Adrenal gland (tissue), 12 donors: Measurements from ENCODE around the gene PLSCR2. TPM values are rescaled to one million over a fixed set of nuclear protein-coding genes. Genes with fewer than 3 reads are reported as not detected.
"Not testable (repeated sequence)": the region's sequence is repeated elsewhere in the genome, so short reads cannot be mapped to it uniquely, and the experiment has no call there.

ENCODE experiments used
- DNase-seq, 7 donors: peaks; one replicate each; pipeline ENCODE4 v3.0.0-alpha.2; 2019 to 2020
- H3K27ac ChIP-seq, 5 donors: fragments of 200-600 bp; sonication (generic) in 4 of 5; 1 replicate in 3 of 5; 2 replicates in 2 of 5; pipeline versions ENCODE4 v1.5.1 to v1.8.0; 2016 to 2020; ENCODE audit warnings: mild to moderate bottlenecking in 1 of 5
- H3K27me3 ChIP-seq: fragments of 200-600 bp; 2 replicates; pipeline ENCODE4 v1.8.0; 2021
- H3K36me3 ChIP-seq, 2 donors: fragments of 200-600 bp; replicated peaks in 1 of 2; 1 replicate in 1 of 2; 2 replicates in 1 of 2; pipeline versions ENCODE4 v1.5.1 to v1.8.0; 2018 to 2022
- H3K4me1 ChIP-seq, 2 donors: fragments of 200-600 bp; replicated peaks in 1 of 2; 1 replicate in 1 of 2; 2 replicates in 1 of 2; pipeline versions ENCODE4 v1.5.1 to v1.8.0; 2018 to 2021
- H3K4me3 ChIP-seq, 4 donors: fragments of 200-600 bp; sonication (generic) in 3 of 4; one replicate each; pipeline ENCODE4 v1.5.1; 2016 to 2018
- H3K9me3 ChIP-seq, 3 donors: fragments of 200-600 bp; sonication (generic) in 1 of 3; replicated peaks in 1 of 3; 1 replicate in 2 of 3; 2 replicates in 1 of 3; pipeline versions ENCODE4 v1.5.1 to v1.8.0; 2016 to 2021
- CTCF ChIP-seq, 6 experiments: fragments of 450-650 bp in 4 of 6; fragments of 200-600 bp in 2 of 6; sonication (generic) in 1 of 6; IDR thresholded peaks; 1 replicate in 5 of 6; 2 replicates in 1 of 6; pipeline versions ENCODE4 v1.5.1 to v1.8.0; 2016 to 2021; ENCODE audit warnings: antibody characterized with exemption in 6 of 6, mild to moderate bottlenecking in 2 of 6, moderate library complexity in 1 of 6
- POLR2A ChIP-seq, 2 donors: fragments of 450-650 bp; IDR thresholded peaks; one replicate each; pipeline ENCODE4 v1.6.1; 2017; ENCODE audit warnings: antibody characterized with exemption in 2 of 2, mild to moderate bottlenecking in 2 of 2, moderate library complexity in 1 of 2
- WGBS, 4 donors: extraction: QIAGEN DNeasy Blood & Tissue Kit in 2 of 4; methylation state at CpG; one replicate each; pipeline versions ENCODE4 v1.1.5 to v1.1.7; 2013 to 2017; 5-methylcytosine and 5-hydroxymethylcytosine counted together
- intact Hi-C, 2 donors: fragments of 100-400 bp; cut with DNase I; formaldehyde crosslinking; loops; one replicate each; pipeline versions ENCODE4 v1.14.1 to v1.15.0; 2022 to 2023
- polyA plus RNA-seq, 3 donors: library from polyadenylated mRNA; stranded (reverse); fragments of 200-250 nt in 2 of 3; fragments of 350-450 nt in 1 of 3; fragmentation: Illumina TruSeq in 1 of 3; extraction: RNeasy Lipid Tissue Mini Kit (QIAGEN cat#74804) in 1 of 3; gene quantifications; one replicate each; pipeline ENCODE4 v1.2.3, GENCODE V29; 2013 to 2014
- total RNA-seq, 9 donors: library from RNA; depleted of rRNA in 4 of 9; stranded (reverse); fragments of >200 nt in 4 of 9; fragments of 120-200 nt in 1 of 9; fragmentation: NEBNext Ultra II Directional in 1 of 9; extraction: Animal tissue kit (Norgen Biotek cat#: 25700) in 1 of 9; gene quantifications; one replicate each; pipeline versions ENCODE4 v1.1.0 to v1.2.4, GENCODE V29; 2013 to 2023
- donor health status: healthy with polysubstance abuse.
- donor health status: Bipolar disorder and iron deficiency.
- donor health status: DM: yes; HTN: yes; CAD: no.
- donor health status: DM: no; HTN: no; CAD: no.
- donor health status: DM: no; HTN: no; CAD: no.
- donor health status: DM: yes; HTN: yes; CAD: no.

Gene PLSCR2
- total and polyA plus RNA-seq, 12 donors = 0.11 to 0.41 TPM; not detected in 10

GRCh38 chr3:146449613-146450012, 19.7 kb downstream of the PLSCR2 start:
- Histone ChIP-seq H3K9me3 (no peaks in the 10 kb centered on the region), H3K27ac (no peak overlapping the region), H3K36me3 (no peaks in the 10 kb centered on the region), H3K27me3 (no peaks in the 10 kb centered on the region), H3K4me3 (no peak overlapping the region), H3K4me1 (no peaks in the 10 kb centered on the region)
- DNase-seq = no peak
- intact Hi-C loops = no loop called here
- no peak for TF ChIP-seq CTCF (IDR thresholded peaks at IDR 0.05)
- TF ChIP-seq POLR2A (IDR thresholded peaks at IDR 0.05) = no peak

GRCh38 chr3:146449076-146449475, 20.3 kb downstream of the PLSCR2 start:
- no peaks in the 10 kb centered on the region for H3K27me3 ChIP-seq
- no peaks in the 10 kb centered on the region for H3K4me1 ChIP-seq
- no peaks in the 10 kb centered on the region for H3K36me3 ChIP-seq
- H3K27ac ChIP-seq = no peak overlapping the region
- WGBS, 4 donors = 49 to 57% (median 55%) methylated on average over 1 of the region's 1 CpG
- DNase-seq = no peak
- no peak overlapping the region for H3K4me3 ChIP-seq
- no peak for TF ChIP-seq POLR2A (IDR thresholded peaks at IDR 0.05)
- TF ChIP-seq CTCF (IDR thresholded peaks at IDR 0.05) = no peak
- no peaks in the 10 kb centered on the region for H3K9me3 ChIP-seq
- intact Hi-C loops = no loop called here

- WGBS, 4 donors = 82 to 96% (median 86%) methylated on average over 1 of the region's 1 CpG
- no peak for TF ChIP-seq CTCF (IDR thresholded peaks at IDR 0.05)
- no peak for TF ChIP-seq POLR2A (IDR thresholded peaks at IDR 0.05)
- Histone ChIP-seq H3K9me3 (no peaks in the 10 kb centered on the region), H3K4me1 (no peaks in the 10 kb centered on the region), H3K4me3 (no peak overlapping the region), H3K36me3 (no peaks in the 10 kb centered on the region), H3K27me3 (no peaks in the 10 kb centered on the region), H3K27ac (no peak overlapping the region)
- intact Hi-C loops = no loop called here
- DNase-seq = no peak
These were observed 23.3 kb downstream of the PLSCR2 start for GRCh38 chr3:146446026-146446425.

GRCh38 chr3:146440310-146440709, 29.1 kb downstream of the PLSCR2 start:
- 80 to 87% (median 82%) methylated on average over 5 of the region's 5 CpGs for WGBS, 4 donors
- H3K27me3 ChIP-seq, H3K27ac ChIP-seq, H3K4me3 ChIP-seq, intact Hi-C loops, H3K4me1 ChIP-seq, DNase-seq, H3K9me3 ChIP-seq, H3K36me3 ChIP-seq: not testable (repeated sequence)

- DNase-seq = no peak
- no peaks in the 10 kb centered on the region for H3K4me1 ChIP-seq
- 62 to 76% (median 69%) methylated on average over 1 of the region's 1 CpG for WGBS, 4 donors
- TF ChIP-seq POLR2A (IDR thresholded peaks at IDR 0.05) (no peak), CTCF (IDR thresholded peaks at IDR 0.05) (no peak)
- no peak overlapping the region for H3K27ac ChIP-seq
- no peaks in the 10 kb centered on the region for H3K9me3 ChIP-seq
- no peaks in the 10 kb centered on the region for H3K27me3 ChIP-seq
- intact Hi-C loops = no loop called here
- H3K4me3 ChIP-seq = no peak overlapping the region
- no peaks in the 10 kb centered on the region for H3K36me3 ChIP-seq
These were observed 37.3 kb downstream of the PLSCR2 start for GRCh38 chr3:146432066-146432465.
